Amniotic epithelial cell (primary cell): ENCODE results near the gene ENKD1.
"Not testable (repeated sequence)": the region's sequence is repeated elsewhere in the genome, so short reads cannot be mapped to it uniquely, and the experiment has no call there.

ENCODE experiments used
- DNase-seq: peaks from one replicate; pipeline ENCODE4 v3.0.0-alpha.2; 2010; ENCODE audit warnings: low read depth

Gene ENKD1

GRCh38 chr16:67666559-67667452 is at the start of gene ENKD1, which contains the start of gene C16orf86:
TSS of gene ENKD1 (minus strand) at chr16:67666750. CDS start at chr16:67666442, 308 bp downstream.
TSS of gene C16orf86 (plus strand) at chr16:67666814. CDS start at chr16:67666971, 157 bp downstream.
- DNase-seq = peak; percentile 68

- DNase-seq = no peak
These were observed 49.5 kb upstream of the ENKD1 start for GRCh38 chr16:67716097-67716496.

- DNase-seq = no peak
These were observed 48.0 kb upstream of the ENKD1 start for GRCh38 chr16:67714522-67714921.

GRCh38 chr16:67713647-67714273 is 47.2 kb upstream of the ENKD1 start:
- no peak for DNase-seq

- DNase-seq = no peak
These were observed 44.1 kb upstream of the ENKD1 start for GRCh38 chr16:67710607-67711006.

GRCh38 chr16:67709050-67709449 is 42.5 kb upstream of the ENKD1 start:
- no peak for DNase-seq

- DNase-seq = no peak
These were observed 41.8 kb upstream of the ENKD1 start for GRCh38 chr16:67708368-67708771.

GRCh38 chr16:67707790-67708189 is 41.2 kb upstream of the ENKD1 start:
- no peak for DNase-seq

GRCh38 chr16:67707210-67707609 is 40.7 kb upstream of the ENKD1 start:
- DNase-seq = no peak

GRCh38 chr16:67704110-67704509 is 37.6 kb upstream of the ENKD1 start:
- DNase-seq = no peak

- no peak for DNase-seq
These were observed 37.1 kb upstream of the ENKD1 start for GRCh38 chr16:67703626-67704025.

GRCh38 chr16:67702130-67702529 is 35.6 kb upstream of the ENKD1 start:
- no peak for DNase-seq

GRCh38 chr16:67701420-67701819 is 34.9 kb upstream of the ENKD1 start:
- no peak for DNase-seq

- DNase-seq = no peak
These were observed 32.7 kb upstream of the ENKD1 start for GRCh38 chr16:67699265-67699664.

GRCh38 chr16:67697422-67698185 is 31.1 kb upstream of the ENKD1 start:
- no peak for DNase-seq

GRCh38 chr16:67694611-67695010 is 28.1 kb upstream of the ENKD1 start:
- no peak for DNase-seq

- not testable (repeated sequence) for DNase-seq
These were observed 27.2 kb upstream of the ENKD1 start for GRCh38 chr16:67693517-67694285.

GRCh38 chr16:67685388-67686112 is 19.0 kb upstream of the ENKD1 start:
- DNase-seq = no peak

GRCh38 chr16:67683767-67684166 is 17.2 kb upstream of the ENKD1 start:
- no peak for DNase-seq

GRCh38 chr16:67679935-67680897 is 13.7 kb upstream of the ENKD1 start:
- no peak for DNase-seq
